ENCODE measurements around the gene SBNO2. TPM values are rescaled to one million over a fixed set of nuclear protein-coding genes. Genes with fewer than 3 reads are reported as not detected.
A peak's percentile ranks its signal among the peaks of the same experiment; 100 is the strongest.

SBNO2 gene
- total RNA-seq, 1 donor from 2014 or later = 53.0 TPM

DNA sequence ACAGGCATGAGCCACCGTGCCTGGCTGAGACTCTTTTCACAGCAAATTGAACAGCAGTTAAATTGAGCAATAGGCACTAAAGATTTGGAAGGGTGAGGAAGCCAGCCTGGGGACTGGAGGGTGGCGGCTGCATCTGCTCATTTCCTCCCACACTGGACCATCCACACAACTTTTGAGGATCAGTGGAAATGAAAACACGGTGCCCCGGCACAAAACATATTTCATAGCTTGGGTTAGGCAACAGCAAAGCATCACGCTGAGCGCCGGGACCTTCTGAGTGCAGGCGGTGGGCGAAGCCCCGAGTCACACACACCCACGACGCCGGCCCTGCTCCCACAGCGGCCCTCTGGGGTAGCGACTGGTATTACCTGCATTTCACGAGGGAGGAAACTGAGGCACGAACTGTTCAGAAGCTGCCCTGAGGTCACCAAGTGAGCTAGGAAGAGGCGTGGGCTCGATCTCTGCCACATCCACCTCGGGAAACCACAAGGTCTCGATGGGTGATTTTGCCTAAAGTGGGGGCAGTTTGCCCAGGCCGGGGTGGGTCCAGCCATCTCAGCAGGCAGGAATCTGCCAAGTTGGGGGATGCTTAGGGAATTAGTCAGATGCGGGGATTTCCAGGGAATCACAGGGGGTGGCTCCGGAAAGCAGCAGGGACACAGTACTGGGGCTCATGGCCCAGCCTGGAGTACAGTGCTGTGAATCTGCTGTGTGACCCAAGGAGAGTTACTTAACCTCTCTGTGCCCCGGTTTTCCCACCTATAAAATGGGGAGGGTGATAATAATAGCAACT, 3.5 kb upstream of the SBNO2 start:
- Mint-ChIP-seq H3K36me3 (no peaks in the 10 kb centered on the region), H3K27ac (no peak overlapping the region), H3K4me1 (peaks cover 18% of the 10 kb centered on the region), H3K9me3 (no peaks in the 10 kb centered on the region), H3K4me3 (no peak overlapping the region), H3K27me3 (ENCODE audit: low read depth) (no peaks in the 10 kb centered on the region)
- TF ChIP-seq, protein P1, sequence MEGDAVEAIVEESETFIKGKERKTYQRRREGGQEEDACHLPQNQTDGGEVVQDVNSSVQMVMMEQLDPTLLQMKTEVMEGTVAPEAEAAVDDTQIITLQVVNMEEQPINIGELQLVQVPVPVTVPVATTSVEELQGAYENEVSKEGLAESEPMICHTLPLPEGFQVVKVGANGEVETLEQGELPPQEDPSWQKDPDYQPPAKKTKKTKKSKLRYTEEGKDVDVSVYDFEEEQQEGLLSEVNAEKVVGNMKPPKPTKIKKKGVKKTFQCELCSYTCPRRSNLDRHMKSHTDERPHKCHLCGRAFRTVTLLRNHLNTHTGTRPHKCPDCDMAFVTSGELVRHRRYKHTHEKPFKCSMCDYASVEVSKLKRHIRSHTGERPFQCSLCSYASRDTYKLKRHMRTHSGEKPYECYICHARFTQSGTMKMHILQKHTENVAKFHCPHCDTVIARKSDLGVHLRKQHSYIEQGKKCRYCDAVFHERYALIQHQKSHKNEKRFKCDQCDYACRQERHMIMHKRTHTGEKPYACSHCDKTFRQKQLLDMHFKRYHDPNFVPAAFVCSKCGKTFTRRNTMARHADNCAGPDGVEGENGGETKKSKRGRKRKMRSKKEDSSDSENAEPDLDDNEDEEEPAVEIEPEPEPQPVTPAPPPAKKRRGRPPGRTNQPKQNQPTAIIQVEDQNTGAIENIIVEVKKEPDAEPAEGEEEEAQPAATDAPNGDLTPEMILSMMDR (IDR thresholded peaks at IDR 0.05; ENCODE audit: unreplicated experiment) = no peak
- DNase-seq (ENCODE audit: low spot score in 2 of 2, unreplicated experiment in 2 of 2) = no peak

DNA sequence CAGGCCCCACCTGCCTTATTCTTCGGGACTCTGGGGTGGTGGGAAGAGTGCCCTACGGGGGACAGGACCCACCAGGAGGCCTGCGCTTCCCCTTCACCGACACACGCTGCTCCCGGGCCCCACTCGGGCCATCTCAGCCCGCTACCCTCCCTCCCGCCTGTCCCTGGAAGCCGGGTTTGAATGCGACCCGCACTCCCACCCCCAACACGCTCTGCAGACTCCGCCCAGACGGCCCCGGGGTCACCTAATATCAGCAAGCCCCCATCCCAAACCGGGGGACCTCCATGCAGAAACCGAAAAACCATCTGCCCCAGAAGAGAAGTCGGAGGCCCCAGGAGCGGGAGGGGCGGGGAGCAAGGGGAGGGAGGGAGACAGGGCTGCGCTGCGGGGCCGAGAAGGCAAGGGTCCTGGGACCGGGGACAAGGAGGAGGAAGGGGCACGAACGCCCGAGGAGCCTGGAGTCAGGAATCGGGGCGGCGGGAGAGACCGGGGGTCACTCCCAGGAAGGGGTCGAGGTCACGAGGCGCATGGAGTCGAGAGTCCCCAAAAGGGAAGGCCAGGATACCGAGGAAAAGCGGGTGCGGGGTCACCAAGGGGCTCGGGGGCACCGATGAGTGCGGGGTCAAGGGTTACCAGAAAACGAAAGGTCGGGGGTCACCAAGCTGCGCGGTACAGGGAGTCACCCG, 766 bp downstream of the SBNO2 start:
- H3K36me3 Mint-ChIP-seq = no peaks in the 10 kb centered on the region
- H3K27me3 Mint-ChIP-seq (ENCODE audit: low read depth) = no peaks in the 10 kb centered on the region
- TF ChIP-seq, protein P1 (IDR thresholded peaks at IDR 0.05; ENCODE audit: unreplicated experiment) = no peak
- DNase-seq (ENCODE audit: low spot score in 2 of 2, unreplicated experiment in 2 of 2) = peak in 1 of 2 experiments; percentile 56
- H3K9me3 Mint-ChIP-seq = no peaks in the 10 kb centered on the region
- H3K4me1 Mint-ChIP-seq = peaks cover 35% of the 10 kb centered on the region
- H3K27ac Mint-ChIP-seq = peak overlapping the region; percentile 93
- peak overlapping the region; percentile 80 for H3K4me3 Mint-ChIP-seq

DNA sequence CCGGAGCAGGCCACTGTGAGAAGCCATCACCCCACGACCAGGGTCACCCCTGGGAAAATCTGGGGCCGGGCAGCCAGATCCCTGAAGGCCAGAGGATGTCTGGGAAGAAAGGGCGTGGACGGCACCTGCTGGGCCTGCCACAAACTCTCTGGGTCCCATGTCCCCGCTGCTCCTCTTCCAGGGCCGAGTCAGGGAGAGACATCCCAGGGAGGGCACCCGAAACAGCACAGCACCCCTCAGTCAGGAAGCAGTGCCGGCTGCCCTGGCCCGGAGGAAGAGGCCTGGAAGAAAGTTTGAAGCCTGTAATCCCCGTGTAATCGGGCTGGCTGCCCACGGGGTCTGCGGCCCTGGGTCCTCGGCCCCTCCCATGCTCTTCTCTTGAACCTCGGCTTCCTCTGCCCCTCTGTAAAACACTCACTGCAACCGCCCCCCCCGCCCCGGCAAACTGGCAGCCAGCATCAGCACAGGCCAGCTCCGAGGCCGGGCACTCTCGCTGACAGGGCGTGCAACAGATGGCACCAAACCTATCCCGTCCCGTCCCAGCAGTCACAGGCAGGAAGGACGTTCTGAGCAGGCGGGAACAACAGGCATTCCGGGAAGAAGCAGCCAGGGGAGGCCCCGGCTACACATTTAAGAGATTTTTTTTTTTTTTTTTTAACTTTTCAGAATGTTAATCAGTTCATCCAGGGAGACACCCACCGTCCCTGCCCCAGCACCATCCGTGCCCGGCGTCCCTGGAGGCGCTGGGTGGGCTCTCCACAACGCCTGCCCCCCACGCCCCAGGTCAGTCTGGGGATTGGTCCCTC, 1.5 kb downstream of the SBNO2 start:
- H3K27me3 Mint-ChIP-seq (ENCODE audit: low read depth) = no peaks in the 10 kb centered on the region
- TF ChIP-seq, protein P1 (IDR thresholded peaks at IDR 0.05; ENCODE audit: unreplicated experiment) = no peak
- H3K4me1 Mint-ChIP-seq = peaks cover 35% of the 10 kb centered on the region
- H3K27ac Mint-ChIP-seq = peak overlapping the region; percentile 93
- peak overlapping the region; percentile 80 for H3K4me3 Mint-ChIP-seq
- no peaks in the 10 kb centered on the region for H3K36me3 Mint-ChIP-seq
- peak in 1 of 2 experiments; percentile 58 for DNase-seq (ENCODE audit: low spot score in 2 of 2, unreplicated experiment in 2 of 2)
- H3K9me3 Mint-ChIP-seq = no peaks in the 10 kb centered on the region

DNA sequence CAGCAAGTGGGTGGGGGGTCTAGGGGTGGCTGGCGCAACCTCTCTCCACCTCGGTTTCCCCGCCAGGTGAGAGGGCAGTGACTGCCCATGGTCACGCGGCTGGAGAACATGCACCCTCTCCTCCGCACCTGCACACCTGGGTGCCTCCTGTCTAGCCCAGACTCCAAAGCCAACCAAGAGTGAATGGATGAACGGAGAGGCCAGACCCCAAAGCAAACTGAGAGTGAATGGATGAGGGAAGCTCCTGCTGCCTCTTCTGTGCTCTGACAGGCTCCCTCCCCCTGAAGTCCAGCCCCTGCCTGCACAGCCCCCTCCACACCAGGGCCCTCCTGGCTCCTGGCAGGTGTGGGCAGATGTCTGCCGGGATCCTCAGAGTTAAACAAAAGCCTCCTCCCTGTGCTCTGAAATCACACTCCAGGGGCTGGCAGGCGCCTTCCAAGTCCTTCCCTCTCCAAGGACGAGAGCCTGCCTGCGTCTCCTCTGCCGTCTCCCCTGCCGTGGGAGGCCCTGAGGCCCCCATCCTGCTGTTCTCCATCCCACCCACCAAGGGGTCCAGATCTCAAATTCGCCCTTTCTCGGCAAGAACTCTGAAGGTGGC, 2.2 kb downstream of the SBNO2 start:
- Mint-ChIP-seq H3K9me3 (no peaks in the 10 kb centered on the region), H3K4me1 (peaks cover 37% of the 10 kb centered on the region), H3K4me3 (peak overlapping the region; percentile 80), H3K27ac (peak overlapping the region; percentile 93), H3K27me3 (ENCODE audit: low read depth) (no peaks in the 10 kb centered on the region), H3K36me3 (no peaks in the 10 kb centered on the region)
- DNase-seq (ENCODE audit: low spot score in 2 of 2, unreplicated experiment in 2 of 2) = no peak
- TF ChIP-seq, protein P1 (IDR thresholded peaks at IDR 0.05; ENCODE audit: unreplicated experiment) = no peak

Measured in mesothelial cell of epicardium (in vitro differentiated cells).